GM15510 (cell line): ENCODE measurements around the gene DYSF.

Experiments
- POLR2A ChIP-seq: IDR thresholded peaks from 3 replicates; pipeline ENCODE4 v1.6.1; 2011; ENCODE audit warnings: borderline replicate concordance; ENCODE audit not compliant: insufficient read length; ENCODE audit errors: extremely low read depth

The DYSF gene

GRCh38 chr2:71719520-71720282 lies 266.3 kb downstream of the DYSF start:
- no peak for TF ChIP-seq POLR2A

- no peak for TF ChIP-seq POLR2A
Observed at GRCh38 chr2:71720283-71720560, 266.9 kb downstream of the DYSF start.

- TF ChIP-seq POLR2A = no peak
Observed at GRCh38 chr2:71720596-71721361, 267.4 kb downstream of the DYSF start.

GRCh38 chr2:71721362-71721665 lies 268.0 kb downstream of the DYSF start:
- no peak for TF ChIP-seq POLR2A

GRCh38 chr2:71721669-71722068 lies 268.3 kb downstream of the DYSF start:
- TF ChIP-seq POLR2A = no peak

GRCh38 chr2:71722286-71722685 lies 268.9 kb downstream of the DYSF start:
- TF ChIP-seq POLR2A = no peak

GRCh38 chr2:71724793-71725192 lies 271.4 kb downstream of the DYSF start:
- TF ChIP-seq POLR2A = no peak

- TF ChIP-seq POLR2A = no peak
Observed at GRCh38 chr2:71725836-71726235, 272.5 kb downstream of the DYSF start.

- no peak for TF ChIP-seq POLR2A
Observed at GRCh38 chr2:71727562-71727961, 274.2 kb downstream of the DYSF start.

GRCh38 chr2:71728036-71728435 lies 274.7 kb downstream of the DYSF start:
- no peak for TF ChIP-seq POLR2A

- TF ChIP-seq POLR2A = no peak
Observed at GRCh38 chr2:71730785-71731383, 277.5 kb downstream of the DYSF start.

GRCh38 chr2:71734620-71735019 lies 281.3 kb downstream of the DYSF start:
- TF ChIP-seq POLR2A = no peak

GRCh38 chr2:71735676-71736075 lies 282.3 kb downstream of the DYSF start:
- no peak for TF ChIP-seq POLR2A
